HCT116 (cell line): Measurements from ENCODE around the gene CNTN4. TPM values are rescaled to one million over a fixed set of nuclear protein-coding genes. Genes with fewer than 3 reads are reported as not detected.

Experiments
- ATAC-seq: fragments of 200-7000 bp; cut with Tn5 transposase; 2 replicates; pipeline ENCODE4 v1.9.1; 2020; ENCODE audit warnings: mild to moderate bottlenecking, moderate library complexity
- BruUV-seq: library from RNA; stranded (reverse); fragments of 400-500 nt; replicated peaks from 2 replicates; lab custom pipeline; 2021; lab: Mats Ljungman, UMichigan
- CTCF ChIA-PET: fragments of 300-600 bp; sonication (Branson Sonifier 250); formaldehyde crosslinking; loops from one replicate; lab custom pipeline; 2021; ENCODE audit warnings: antibody characterized with exemption; lab: Charles Lee
- POLR2A ChIA-PET: fragments of 300-600, 350-600 bp; sonication (Branson Sonifier 250); formaldehyde crosslinking; loops from one replicate; lab custom pipeline; 2021; ENCODE audit warnings: antibody characterized with exemption; lab: Charles Lee
- RAD21 ChIA-PET, 2 experiments: fragments of 300-600 bp; sonication (Branson Sonifier 250); formaldehyde crosslinking; loops; one replicate each; lab custom pipeline; 2023; ENCODE audit warnings: low total read pairs in 2 of 2; ENCODE audit not compliant: uncharacterized antibody in 2 of 2, unreplicated experiment in 2 of 2, low non-redundant PET in 1 of 2; lab: Charles Lee
- DNase-seq: peaks from one replicate; pipeline ENCODE4 v3.0.0-alpha.2; 2010; ENCODE audit warnings: low read depth, low spot score
- H2AFZ ChIP-seq: fragments of 200-600 bp; shearing (Covaris generic), sonication (generic); 2 replicates; pipeline ENCODE4 v1.6.1; 2017; ENCODE audit warnings: low read depth, mixed run types, mixed read lengths, antibody characterized with exemption, low read length; ENCODE audit not compliant: poor library complexity, severe bottlenecking
- H3K27ac ChIP-seq: 2 replicates; pipeline ENCODE4 v1.5.1; 2012; ENCODE audit warnings: low read depth, low read length
- H3K27me3 ChIP-seq: fragments of 200-600 bp; sonication (generic); 2 replicates; pipeline ENCODE4 v1.6.1; 2016; ENCODE audit warnings: mixed run types, low read length, mixed read lengths; ENCODE audit not compliant: insufficient read depth
- H3K36me3 ChIP-seq, 2 experiments: fragments of 200-500 bp in 1 of 2; fragments of 200-600 bp in 1 of 2; sonication (Bioruptor generic) in 1 of 2; sonication (generic) in 1 of 2; 2 replicates each; pipeline versions ENCODE4 v1.5.1 to v1.6.1; 2014 to 2016; ENCODE audit warnings: low read length in 2 of 2, inconsistent platforms in 1 of 2, mixed read lengths in 1 of 2, mixed run types in 1 of 2; ENCODE audit not compliant: insufficient read depth in 2 of 2, control insufficient read depth in 1 of 2
- H3K4me1 ChIP-seq, 2 experiments: fragments of 200-600 bp in 1 of 2; sonication (generic) in 1 of 2; 2 replicates each; pipeline versions ENCODE4 v1.5.1 to v1.6.1; 2012 to 2017; ENCODE audit warnings: low read length in 2 of 2, inconsistent platforms in 1 of 2, mild to moderate bottlenecking in 1 of 2, mixed read lengths in 1 of 2, mixed run types in 1 of 2, moderate library complexity in 1 of 2; ENCODE audit not compliant: insufficient read depth in 2 of 2, control insufficient read depth in 1 of 2
- H3K4me2 ChIP-seq: fragments of 200-600 bp; sonication (generic); 2 replicates; pipeline ENCODE4 v1.6.1; 2017; ENCODE audit warnings: mixed run types, low read length, mixed read lengths
- H3K4me3 ChIP-seq, 2 experiments: fragments of 200-600 bp in 1 of 2; sonication (generic) in 1 of 2; replicated peaks in 1 of 2; 2 replicates each; pipeline ENCODE4 v1.5.1; 2011 to 2016; ENCODE audit warnings: low read length in 2 of 2, control low read depth in 1 of 2, low read depth in 1 of 2, mild to moderate bottlenecking in 1 of 2, mixed read lengths in 1 of 2, mixed run types in 1 of 2
- H3K79me2 ChIP-seq: fragments of 200-600 bp; sonication (generic); 2 replicates; pipeline ENCODE4 v1.6.1; 2017; ENCODE audit warnings: mild to moderate bottlenecking, mixed run types, low read length, moderate library complexity, mixed read lengths; ENCODE audit not compliant: insufficient read depth
- H3K9ac ChIP-seq: fragments of 200-600 bp; sonication (generic); 2 replicates; pipeline ENCODE4 v1.6.1; 2016; ENCODE audit warnings: low read length, mixed read lengths
- H3K9me2 ChIP-seq: fragments of 200-600 bp; sonication (generic), shearing (Covaris generic); 2 replicates; pipeline ENCODE4 v1.6.1; 2017; ENCODE audit warnings: mixed run types, mild to moderate bottlenecking, moderate library complexity; ENCODE audit not compliant: insufficient read depth
- H3K9me3 ChIP-seq, 2 experiments: fragments of 200-500 bp in 1 of 2; fragments of 200-600 bp in 1 of 2; sonication (Bioruptor generic) in 1 of 2; sonication (generic) in 1 of 2; 2 replicates each; pipeline ENCODE4 v1.6.1; 2014 to 2017; ENCODE audit warnings: low read length in 2 of 2, mixed read lengths in 2 of 2, inconsistent platforms in 1 of 2, low read depth in 1 of 2, mild to moderate bottlenecking in 1 of 2, mixed run types in 1 of 2, moderate library complexity in 1 of 2; ENCODE audit not compliant: control insufficient read depth in 1 of 2, insufficient read depth in 1 of 2
- H4K20me1 ChIP-seq: fragments of 200-600 bp; sonication (generic), shearing (Covaris generic); 2 replicates; pipeline ENCODE4 v1.6.1; 2017; ENCODE audit warnings: mixed run types, mild to moderate bottlenecking, moderate library complexity; ENCODE audit not compliant: insufficient read depth
- ATF3 ChIP-seq: IDR thresholded peaks from 2 replicates; pipeline ENCODE4 v1.6.1; 2012
- CBX3 ChIP-seq: IDR thresholded peaks from 2 replicates; pipeline ENCODE4 v1.6.1; 2012; ENCODE audit warnings: low read depth
- EGR1 ChIP-seq: IDR thresholded peaks from 2 replicates; pipeline ENCODE4 v1.6.1; 2012; ENCODE audit warnings: low read depth
- ELF1 ChIP-seq: IDR thresholded peaks from 2 replicates; pipeline ENCODE4 v1.6.1; 2012; ENCODE audit warnings: low read depth, borderline replicate concordance
- EZH2 ChIP-seq: fragments of 200-600 bp; sonication (generic); IDR thresholded peaks from 2 replicates; pipeline ENCODE4 v1.6.1; 2017; ENCODE audit warnings: antibody characterized with exemption, mixed run types
- EZH2phosphoT487 ChIP-seq: fragments of 200-600 bp; IDR thresholded peaks from 2 replicates; pipeline ENCODE4 v1.6.1; 2018; ENCODE audit warnings: antibody characterized with exemption, borderline replicate concordance
- FOSL1 ChIP-seq: IDR thresholded peaks from 2 replicates; pipeline ENCODE4 v1.6.1; 2012; ENCODE audit warnings: low read depth
- JUND ChIP-seq: IDR thresholded peaks from 2 replicates; pipeline ENCODE4 v1.6.1; 2012
- MAX ChIP-seq: IDR thresholded peaks from 2 replicates; pipeline ENCODE4 v1.6.1; 2012
- POLR2A ChIP-seq: IDR thresholded peaks from 2 replicates; pipeline ENCODE4 v1.7.0; 2011; ENCODE audit warnings: borderline replicate concordance; ENCODE audit not compliant: insufficient read depth, insufficient read length; ENCODE audit errors: extremely low read depth
- POLR2AphosphoS5 ChIP-seq: IDR thresholded peaks from 2 replicates; pipeline ENCODE4 v1.6.1; 2011; ENCODE audit warnings: mild to moderate bottlenecking, low read depth, low read length, moderate library complexity
- RAD21 ChIP-seq: IDR thresholded peaks from 2 replicates; pipeline ENCODE4 v1.6.1; 2012; ENCODE audit warnings: low read depth, mild to moderate bottlenecking
- REST ChIP-seq: IDR thresholded peaks from 2 replicates; pipeline ENCODE4 v1.6.1; 2012; ENCODE audit warnings: low read depth
- SIN3A ChIP-seq: IDR thresholded peaks from 2 replicates; pipeline ENCODE4 v1.6.1; 2012; ENCODE audit warnings: low read depth
- SP1 ChIP-seq: IDR thresholded peaks from 2 replicates; pipeline ENCODE4 v1.6.1; 2012; ENCODE audit warnings: low read depth
- SRF ChIP-seq: IDR thresholded peaks from 2 replicates; pipeline ENCODE4 v1.6.1; 2012; ENCODE audit warnings: low read depth
- TCF7L2 ChIP-seq: IDR thresholded peaks from 2 replicates; pipeline ENCODE4 v1.7.0; 2011; ENCODE audit warnings: borderline replicate concordance, inconsistent platforms; ENCODE audit not compliant: insufficient read depth, insufficient read length; ENCODE audit errors: extremely low read depth
- YY1 ChIP-seq: IDR thresholded peaks from 2 replicates; pipeline ENCODE4 v1.6.1; 2011; ENCODE audit warnings: low read length, low read depth, moderate library complexity, mild to moderate bottlenecking; ENCODE audit not compliant: insufficient replicate concordance; ENCODE audit errors: extremely low read depth
- ZFX ChIP-seq: fragments of 450-650 bp; IDR thresholded peaks from 2 replicates; pipeline ENCODE4 v1.6.1; 2017
- ZNF274 ChIP-seq: fragments of 200-500 bp; sonication (Bioruptor generic); IDR thresholded peaks from 2 replicates; pipeline ENCODE4 v1.6.1; 2014; ENCODE audit warnings: mild to moderate bottlenecking, low read depth, low read length, inconsistent platforms
- intact Hi-C: fragments of 100-400 bp; cut with micrococcal nuclease; formaldehyde crosslinking; loops from 2 replicates; pipeline ENCODE4 v1.10.0; 2022
- total RNA-seq: library from RNA; stranded (reverse); gene quantifications from one replicate; pipeline ENCODE4 v1.2.1, GENCODE V29; 2021; ENCODE audit not compliant: unreplicated experiment

Gene CNTN4
- total RNA-seq, 1 experiment from 2014 or later, result not detected

GRCh38 chr3:3105815-3106214 is 1007.1 kb downstream of the CNTN4 start:
- no peaks in the 10 kb centered on the region for H3K9me2 ChIP-seq
- H4K20me1 ChIP-seq, result no peaks in the 10 kb centered on the region
- ChIA-PET CTCF (no interaction called here), RAD21 (no interaction called here), POLR2A (interaction anchor here (0.7 kb wide), 1 partner anchor 20 kb away, joined by 3 read pairs; no protein-coding TSS in a partner anchor)
- no peaks in the 10 kb centered on the region for H3K4me1 ChIP-seq
- no peak overlapping the region for H3K9ac ChIP-seq
- H3K27me3 ChIP-seq, result peaks cover 27% of the 10 kb centered on the region; the same call in 1 of the 2 replicates
- H2AFZ ChIP-seq, result no peak overlapping the region
- H3K79me2 ChIP-seq, result no peaks in the 10 kb centered on the region
- TF ChIP-seq EZH2 (no peak), CBX3 (no peak), ZNF274 (no peak), ELF1 (no peak), SIN3A (no peak), MAX (no peak), YY1 (no peak), JUND (no peak)
- no peak overlapping the region for H3K4me3 ChIP-seq
- BruUV-seq, result no TSS peak
- DNase-seq, result no peak
- no peak overlapping the region for H3K4me2 ChIP-seq
- no peak overlapping the region for H3K27ac ChIP-seq
- ATAC-seq, result no peak
- no peaks in the 10 kb centered on the region for H3K9me3 ChIP-seq
- no peaks in the 10 kb centered on the region for H3K36me3 ChIP-seq
- intact Hi-C loops, result no loop called here

GRCh38 chr3:3107181-3107580 is 1008.5 kb downstream of the CNTN4 start:
- H4K20me1 ChIP-seq, result no peaks in the 10 kb centered on the region
- no peaks in the 10 kb centered on the region for H3K79me2 ChIP-seq
- intact Hi-C loops, result no loop called here
- H2AFZ ChIP-seq, result no peak overlapping the region
- ATAC-seq (no peak), DNase-seq (no peak)
- ChIA-PET POLR2A (no interaction called here), RAD21 (no interaction called here), CTCF (no interaction called here)
- H3K9me2 ChIP-seq, result no peaks in the 10 kb centered on the region
- no TSS peak for BruUV-seq
- H3K4me1 ChIP-seq, result no peaks in the 10 kb centered on the region
- H3K27ac ChIP-seq, result no peak overlapping the region
- no peak overlapping the region for H3K4me2 ChIP-seq
- H3K4me3 ChIP-seq, result no peak overlapping the region
- no peaks in the 10 kb centered on the region for H3K36me3 ChIP-seq
- H3K9ac ChIP-seq, result no peak overlapping the region
- H3K27me3 ChIP-seq, result peaks cover 28% of the 10 kb centered on the region; the same call in 1 of the 2 replicates
- no peaks in the 10 kb centered on the region for H3K9me3 ChIP-seq
- TF ChIP-seq ATF3, result no peak
- TF ChIP-seq RAD21, result no peak
- TF ChIP-seq EZH2, result no peak
- no peak for TF ChIP-seq EZH2phosphoT487
- no peak for TF ChIP-seq ZFX
- TF ChIP-seq POLR2AphosphoS5, result no peak
- no peak for TF ChIP-seq SP1
- TF ChIP-seq MAX, result no peak
- no peak for TF ChIP-seq POLR2A
- TF ChIP-seq EGR1, result no peak
- no peak for TF ChIP-seq REST
- no peak for TF ChIP-seq FOSL1
- TF ChIP-seq JUND, result no peak
- no peak for TF ChIP-seq SRF
- no peak for TF ChIP-seq CBX3
- no peak for TF ChIP-seq TCF7L2
- TF ChIP-seq ELF1, result no peak
